Right lobe of liver (tissue), 6 donors: ENCODE data around the gene EYA2. TPM values are rescaled to one million over a fixed set of nuclear protein-coding genes. Genes with fewer than 3 reads are reported as not detected.

Source experiments
- ATAC-seq, 4 donors: fragments of 200-7000 bp; cut with Tn5 transposase; one replicate each; pipeline ENCODE4 v1.9.1; 2020; ENCODE audit warnings: mild to moderate bottlenecking in 4 of 4, moderate library complexity in 4 of 4
- DNase-seq, 3 donors: peaks; one replicate each; pipeline ENCODE4 v3.0.0-alpha.2; 2020
- H3K27ac ChIP-seq, 3 donors: fragments of 200-600 bp; one replicate each; pipeline ENCODE4 v1.8.0; 2022
- H3K27me3 ChIP-seq, 2 donors: fragments of 200-600 bp; one replicate each; pipeline ENCODE4 v1.8.0; 2022
- H3K36me3 ChIP-seq, 4 donors: fragments of 200-600 bp; sonication (generic) in 1 of 4; one replicate each; pipeline versions ENCODE4 v1.5.1 to v1.8.0; 2017 to 2022; ENCODE audit warnings: control low read depth in 1 of 4
- H3K4me1 ChIP-seq, 4 donors: fragments of 200-600 bp; sonication (generic) in 1 of 4; one replicate each; pipeline versions ENCODE4 v1.5.1 to v1.8.0; 2017 to 2022; ENCODE audit warnings: control low read depth in 1 of 4
- H3K4me3 ChIP-seq, 3 donors: fragments of 200-600 bp; one replicate each; pipeline ENCODE4 v1.8.0; 2022
- H3K9me3 ChIP-seq, 4 donors: fragments of 200-600 bp; sonication (generic) in 1 of 4; one replicate each; pipeline versions ENCODE4 v1.5.1 to v1.8.0; 2017 to 2022; ENCODE audit warnings: control low read depth in 1 of 4
- POLR2A ChIP-seq: fragments of 450-650 bp; IDR thresholded peaks from one replicate; pipeline ENCODE4 v1.6.1; 2017; ENCODE audit warnings: antibody characterized with exemption, mild to moderate bottlenecking
- WGBS: methylation state at CpG from one replicate; pipeline ENCODE4 v1.1.6; 2018; ENCODE audit warnings: low coverage, low lambda C conversion rate; ENCODE audit not compliant: insufficient coverage; ENCODE audit errors: missing lambda C conversion rate; 5-methylcytosine and 5-hydroxymethylcytosine counted together
- intact Hi-C, 2 donors: fragments of 100-400 bp; cut with DNase I; formaldehyde crosslinking; loops; one replicate each; pipeline versions ENCODE4 v1.11.2 to v1.14.1; 2022
- total RNA-seq, 6 experiments: library from RNA; depleted of rRNA in 2 of 6; stranded (reverse); fragments of >200 nt in 2 of 6; fragmentation: NEBNext Ultra II Directional in 3 of 6; extraction: Animal tissue kit (Norgen Biotek cat#: 25700) in 3 of 6; gene quantifications; one replicate each; pipeline versions ENCODE4 v1.1.0 to v1.2.4, GENCODE V29; 2016 to 2023
- TF ChIP-seq, protein P1 (sequence below), 4 donors: fragments of 200-600 bp in 3 of 4; fragments of 450-650 bp in 1 of 4; IDR thresholded peaks; one replicate each; pipeline versions ENCODE4 v1.5.1 to v1.8.0; 2016 to 2022; ENCODE audit warnings: antibody characterized with exemption in 4 of 4, mild to moderate bottlenecking in 2 of 4
- donor health status: DM: no; HTN: yes; CAD: no.
- donor health status: DM: no; HTN: no; CAD: no.
- donor health status: DM: no; HTN: no; CAD: no.
- donor health status: DM: no; HTN: yes; CAD: no.
- donor health status: DM: no; HTN: yes; CAD: no.

Gene EYA2
- total RNA-seq, 6 experiments from 2014 or later, result 0.12 to 3.0 (median 0.49) TPM

DNA sequence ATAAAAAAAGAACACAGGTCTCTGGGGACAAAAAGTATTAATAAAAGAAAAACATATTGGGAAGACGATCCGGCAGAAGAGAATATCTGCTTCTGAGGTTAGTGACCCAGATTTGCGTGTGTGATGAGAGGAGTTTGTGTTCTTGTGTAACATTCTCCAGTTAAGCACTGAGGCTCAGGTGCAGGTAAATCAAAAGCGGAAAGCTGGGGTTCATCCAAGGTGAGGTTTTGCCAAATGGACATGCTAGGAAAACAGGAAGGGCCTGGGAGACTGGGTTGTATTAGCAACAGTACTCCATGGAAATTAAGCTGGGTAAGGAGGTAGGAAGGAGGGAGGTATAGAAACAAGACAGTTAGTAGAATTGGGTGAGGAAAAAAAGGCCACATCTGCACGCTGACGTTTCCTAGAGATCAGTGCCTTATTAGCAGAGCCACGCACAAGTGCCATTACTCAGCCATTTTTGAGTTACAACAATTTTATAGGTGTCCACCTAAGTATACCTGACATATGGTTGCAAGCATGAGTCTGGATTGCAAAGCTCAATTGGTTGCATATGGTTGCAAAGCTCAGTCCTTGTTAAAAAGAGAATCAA lies 322.3 kb downstream of the EYA2 start:
- intact Hi-C loops, result no loop called here
- TF ChIP-seq POLR2A, result no peak
- TF ChIP-seq, protein P1, sequence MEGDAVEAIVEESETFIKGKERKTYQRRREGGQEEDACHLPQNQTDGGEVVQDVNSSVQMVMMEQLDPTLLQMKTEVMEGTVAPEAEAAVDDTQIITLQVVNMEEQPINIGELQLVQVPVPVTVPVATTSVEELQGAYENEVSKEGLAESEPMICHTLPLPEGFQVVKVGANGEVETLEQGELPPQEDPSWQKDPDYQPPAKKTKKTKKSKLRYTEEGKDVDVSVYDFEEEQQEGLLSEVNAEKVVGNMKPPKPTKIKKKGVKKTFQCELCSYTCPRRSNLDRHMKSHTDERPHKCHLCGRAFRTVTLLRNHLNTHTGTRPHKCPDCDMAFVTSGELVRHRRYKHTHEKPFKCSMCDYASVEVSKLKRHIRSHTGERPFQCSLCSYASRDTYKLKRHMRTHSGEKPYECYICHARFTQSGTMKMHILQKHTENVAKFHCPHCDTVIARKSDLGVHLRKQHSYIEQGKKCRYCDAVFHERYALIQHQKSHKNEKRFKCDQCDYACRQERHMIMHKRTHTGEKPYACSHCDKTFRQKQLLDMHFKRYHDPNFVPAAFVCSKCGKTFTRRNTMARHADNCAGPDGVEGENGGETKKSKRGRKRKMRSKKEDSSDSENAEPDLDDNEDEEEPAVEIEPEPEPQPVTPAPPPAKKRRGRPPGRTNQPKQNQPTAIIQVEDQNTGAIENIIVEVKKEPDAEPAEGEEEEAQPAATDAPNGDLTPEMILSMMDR (IDR thresholded peaks at IDR 0.05), result no peak
- H3K27ac ChIP-seq, result peak overlapping the region in 1 of 3 donors; percentile 34
- peaks cover 0 to 18% (median 9%) of the 10 kb centered on the region in 4 donors for H3K4me1 ChIP-seq
- H3K4me3 ChIP-seq, result no peak overlapping the region
- no peaks in the 10 kb centered on the region for H3K27me3 ChIP-seq
- H3K36me3 ChIP-seq, result peaks cover 0 to 11% (median 3%) of the 10 kb centered on the region in 4 donors
- no peaks in the 10 kb centered on the region for H3K9me3 ChIP-seq
- WGBS, result 57% methylated on average over 7 of the region's 7 CpGs
- ATAC-seq (peak; percentile 67 to 86 (median 77)), DNase-seq (peak in 1 of 3 donors; percentile 87)

DNA sequence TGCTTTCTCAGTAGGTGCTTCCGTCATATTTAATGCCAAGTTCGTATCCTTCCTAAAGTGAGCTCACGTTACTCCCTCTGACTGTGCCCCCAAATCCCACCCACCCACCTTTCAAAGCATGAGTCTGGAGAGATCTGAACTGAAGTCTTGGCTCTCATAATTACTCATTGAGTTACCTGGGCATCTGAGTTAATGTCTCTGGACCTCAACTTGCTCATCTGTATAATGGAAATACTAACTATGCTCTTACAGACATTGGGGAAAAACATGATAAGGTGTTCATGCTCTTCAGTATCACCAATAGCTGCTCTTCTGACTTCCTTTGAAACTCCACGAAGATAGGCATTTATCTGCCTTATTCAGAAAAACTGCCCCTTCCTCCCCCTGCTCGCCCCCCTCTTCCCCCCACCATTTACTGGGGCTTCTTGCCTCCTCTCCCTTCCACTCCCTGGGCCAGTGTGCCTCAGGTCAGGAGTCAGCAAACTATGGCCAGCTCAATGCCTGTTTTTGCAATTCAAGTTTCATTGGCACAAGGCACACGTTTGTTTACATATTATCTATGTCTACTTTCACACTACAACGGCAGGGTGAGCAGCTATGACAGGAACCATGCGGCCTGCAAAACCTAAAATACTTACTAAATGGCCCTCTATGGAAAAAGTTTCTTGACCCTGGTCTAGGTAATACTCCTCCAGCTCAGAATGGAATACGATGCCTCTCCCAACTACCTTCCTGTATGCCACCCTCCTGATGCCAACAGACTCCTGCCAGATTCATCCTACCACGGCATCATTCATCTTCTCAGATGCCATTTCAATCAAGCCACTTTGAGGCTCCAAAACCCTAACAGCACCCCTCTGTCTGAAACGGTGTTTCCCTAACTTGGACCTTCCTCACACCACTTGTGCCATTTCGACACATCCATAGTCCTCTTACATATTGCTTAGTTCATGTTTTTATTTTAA lies 323.1 kb downstream of the EYA2 start:
- Histone ChIP-seq H3K9me3 (no peaks in the 10 kb centered on the region), H3K4me3 (no peak overlapping the region)

DNA sequence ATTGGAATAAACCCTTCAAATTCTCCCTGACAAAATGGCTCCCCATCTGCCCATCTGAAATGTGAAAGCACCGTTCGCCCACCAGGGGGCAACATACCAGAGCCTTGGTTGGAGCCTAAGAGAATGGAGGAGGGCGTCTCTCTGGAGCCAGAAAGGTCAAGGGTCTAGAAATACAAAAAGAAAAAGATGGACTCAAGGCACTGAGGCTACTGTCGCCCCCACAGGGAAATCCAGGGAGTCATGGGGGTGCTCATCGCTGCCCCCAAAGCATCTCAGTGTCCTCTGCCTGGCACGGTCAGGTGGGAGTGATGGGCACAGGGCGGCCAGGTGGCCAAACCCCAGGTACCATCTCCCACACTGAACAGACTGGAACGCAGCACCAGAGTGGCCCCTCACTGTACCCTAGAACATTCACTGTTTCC lies 325.5 kb downstream of the EYA2 start:
- ATAC-seq, result no peak
- TF ChIP-seq POLR2A, result no peak
- TF ChIP-seq, protein P1 (IDR thresholded peaks at IDR 0.05), result peak; percentile 23 to 41 (median 39)
- 76% methylated on average over 5 of the region's 8 CpGs for WGBS

More for the DNA sequence above, 323.1 kb downstream of the EYA2 start:
- DNase-seq (peak in 1 of 3 donors; percentile 60), ATAC-seq (peak; percentile 83 to 90 (median 88))
- peaks cover 0 to 11% (median 2%) of the 10 kb centered on the region in 4 donors for H3K36me3 ChIP-seq
- H3K4me1 ChIP-seq, result peaks cover 0 to 18% (median 9%) of the 10 kb centered on the region in 4 donors
- H3K27me3 ChIP-seq, result no peaks in the 10 kb centered on the region
- no peak for TF ChIP-seq POLR2A
- TF ChIP-seq, protein P1 (IDR thresholded peaks at IDR 0.05), result no peak
- WGBS, result 55% methylated on average over 9 of the region's 12 CpGs
- intact Hi-C loops, result no loop called here
- H3K27ac ChIP-seq, result peak overlapping the region in 2 of 3 donors; percentile 34 to 36

DNA sequence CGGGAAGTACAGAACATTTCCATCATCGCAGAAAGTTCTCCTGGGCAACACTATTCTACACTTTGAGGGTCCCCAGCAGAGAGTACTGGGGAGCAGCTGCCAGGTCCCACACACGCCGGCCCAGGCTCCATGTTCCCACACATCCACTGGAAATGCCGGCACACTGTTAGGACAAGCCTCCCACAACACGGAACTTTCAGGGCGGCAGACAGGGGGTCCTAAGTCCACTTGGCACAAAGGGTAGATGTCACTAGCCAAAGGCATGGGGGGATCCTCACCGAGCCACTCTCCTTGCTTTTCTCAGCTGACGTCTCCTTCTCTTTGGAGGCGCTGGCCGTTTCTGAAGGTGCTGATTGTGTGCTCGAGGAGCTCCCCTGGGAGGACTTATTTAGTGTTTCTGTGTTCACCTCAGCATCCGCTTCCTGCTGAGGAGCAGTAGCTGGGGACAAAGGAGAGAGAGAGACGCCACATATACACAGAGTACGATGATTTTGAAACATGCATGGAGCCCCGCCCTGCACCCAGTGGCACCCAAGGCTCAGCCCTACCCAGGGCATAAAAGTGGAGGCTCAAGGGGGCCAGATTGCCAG lies 326.5 kb downstream of the EYA2 start:
- Histone ChIP-seq H3K4me1 (peaks cover 0 to 35% (median 15%) of the 10 kb centered on the region in 4 donors), H3K27me3 (no peaks in the 10 kb centered on the region), H3K36me3 (peaks cover 0 to 14% (median 4%) of the 10 kb centered on the region in 4 donors), H3K27ac (no peak overlapping the region), H3K4me3 (no peak overlapping the region), H3K9me3 (no peaks in the 10 kb centered on the region)
- ATAC-seq, result no peak
- intact Hi-C loops, result no loop called here
- TF ChIP-seq POLR2A, result no peak
- TF ChIP-seq, protein P1 (IDR thresholded peaks at IDR 0.05), result no peak
- no peak for DNase-seq
- 55% methylated on average over 8 of the region's 16 CpGs for WGBS

More for the DNA sequence above, 325.5 kb downstream of the EYA2 start:
- Histone ChIP-seq H3K27ac (no peak overlapping the region), H3K4me3 (no peak overlapping the region), H3K9me3 (no peaks in the 10 kb centered on the region), H3K36me3 (peaks cover 0 to 14% (median 4%) of the 10 kb centered on the region in 4 donors), H3K27me3 (no peaks in the 10 kb centered on the region), H3K4me1 (peaks cover 0 to 35% (median 15%) of the 10 kb centered on the region in 4 donors)
- no peak for DNase-seq
- intact Hi-C loops, result no loop called here
